ENCODE data around the gene LCP1. TPM values are rescaled to one million over a fixed set of nuclear protein-coding genes. Genes with fewer than 3 reads are reported as not detected.

The LCP1 gene
- total RNA-seq, 3 donors from 2014 or later (not counting 1 experiment from before 2014, with no cell fraction given), result 1,088 to 1,116 (median 1,113) TPM

GRCh38 chr13:46183018-46183946, 1.3 kb upstream of the LCP1 start:
- 16% methylated on average over 15 of the region's 15 CpGs for WGBS (ENCODE audit: insufficient coverage)
- no peaks in the 10 kb centered on the region for H3K9me3 Mint-ChIP-seq
- ATAC-seq (no peak), DNase-seq (peak in 1 of 2 donors; percentile 23)
- peak overlapping the region; percentile 95 for H3K4me3 Mint-ChIP-seq
- Histone ChIP-seq H3K27ac (ENCODE audit: low read length) (peak overlapping the region; percentile 76), H3K4me1 (ENCODE audit: control insufficient read depth, insufficient read depth, low read length) (peaks cover 33% of the 10 kb centered on the region), H3K9me3 (ENCODE audit: control insufficient read depth, insufficient read depth, low read length) (no peaks in the 10 kb centered on the region), H3K4me3 (ENCODE audit: low read length) (no peak overlapping the region), H3K36me3 (ENCODE audit: control insufficient read depth, insufficient read depth, low read length) (peaks cover 4% of the 10 kb centered on the region), H3K27me3 (ENCODE audit: control insufficient read depth, insufficient read depth, low read length) (no peaks in the 10 kb centered on the region)
- intact Hi-C loops (cut with micrococcal nuclease), result loop anchor here (5.0 kb wide), 2 partner anchors 114 to 131 kb away; partner anchors contain the start of gene ZC3H13
- TF ChIP-seq CTCF (IDR thresholded peaks at IDR 0.05), result no peak
- peak overlapping the region; percentile 84 to 96 for H3K27ac Mint-ChIP-seq
- H3K27me3 Mint-ChIP-seq (ENCODE audit: low read depth in 2 of 2), result no peaks in the 10 kb centered on the region
- H3K4me1 Mint-ChIP-seq, result peaks cover 53 to 72% of the 10 kb centered on the region in 2 donors
- H3K36me3 Mint-ChIP-seq, result no peaks in the 10 kb centered on the region

GRCh38 chr13:46182491-46182877, 507 bp upstream of the LCP1 start:
- no CpG with 5 or more reads among the region's 2 CpGs for WGBS (ENCODE audit: insufficient coverage)
- peak overlapping the region; percentile 76 for H3K27ac ChIP-seq (ENCODE audit: low read length)
- intact Hi-C loops (cut with micrococcal nuclease), result loop anchor here (1.0 to 5.0 kb wide), 3 partner anchors 10 to 130 kb away; partner anchors contain the start of gene ZC3H13
- no peaks in the 10 kb centered on the region for H3K9me3 ChIP-seq (ENCODE audit: control insufficient read depth, insufficient read depth, low read length)
- ATAC-seq, result no peak
- peak overlapping the region; percentile 89 for H3K4me3 ChIP-seq (ENCODE audit: low read length)
- Mint-ChIP-seq H3K27me3 (ENCODE audit: low read depth in 2 of 2) (no peaks in the 10 kb centered on the region), H3K36me3 (peaks cover 7% of the 10 kb centered on the region), H3K4me3 (peak overlapping the region; percentile 95), H3K4me1 (peaks cover 61 to 74% of the 10 kb centered on the region in 2 donors), H3K9me3 (no peaks in the 10 kb centered on the region), H3K27ac (peak overlapping the region; percentile 84 to 96)
- DNase-seq, result no peak
- H3K4me1 ChIP-seq (ENCODE audit: control insufficient read depth, insufficient read depth, low read length), result peaks cover 40% of the 10 kb centered on the region
- TF ChIP-seq CTCF (IDR thresholded peaks at IDR 0.05), result no peak
- H3K27me3 ChIP-seq (ENCODE audit: control insufficient read depth, insufficient read depth, low read length), result no peaks in the 10 kb centered on the region
- peaks cover 6% of the 10 kb centered on the region for H3K36me3 ChIP-seq (ENCODE audit: control insufficient read depth, insufficient read depth, low read length)

GRCh38 chr13:46181377-46181839, 569 bp downstream of the LCP1 start:
- WGBS (ENCODE audit: insufficient coverage), result no CpG with 5 or more reads among the region's 5 CpGs
- Histone ChIP-seq H3K4me1 (ENCODE audit: control insufficient read depth, insufficient read depth, low read length) (peaks cover 46% of the 10 kb centered on the region), H3K27me3 (ENCODE audit: control insufficient read depth, insufficient read depth, low read length) (no peaks in the 10 kb centered on the region), H3K9me3 (ENCODE audit: control insufficient read depth, insufficient read depth, low read length) (no peaks in the 10 kb centered on the region), H3K27ac (ENCODE audit: low read length) (peak overlapping the region; percentile 76), H3K4me3 (ENCODE audit: low read length) (peak overlapping the region; percentile 89), H3K36me3 (ENCODE audit: control insufficient read depth, insufficient read depth, low read length) (peaks cover 6% of the 10 kb centered on the region)
- no peaks in the 10 kb centered on the region for H3K9me3 Mint-ChIP-seq
- no peak for DNase-seq
- no peaks in the 10 kb centered on the region for H3K27me3 Mint-ChIP-seq (ENCODE audit: low read depth in 2 of 2)
- H3K27ac Mint-ChIP-seq, result peak overlapping the region; percentile 84 to 96
- peaks cover 8% of the 10 kb centered on the region for H3K36me3 Mint-ChIP-seq
- H3K4me1 Mint-ChIP-seq, result peaks cover 72 to 85% of the 10 kb centered on the region in 2 donors
- intact Hi-C loops (cut with micrococcal nuclease), result loop anchor here (1.0 to 5.0 kb wide), 3 partner anchors 13 to 129 kb away; partner anchors contain the start of gene ZC3H13
- ATAC-seq, result no peak
- peak overlapping the region; percentile 95 for H3K4me3 Mint-ChIP-seq
- TF ChIP-seq CTCF (IDR thresholded peaks at IDR 0.05), result no peak
